Keratinocyte (primary cell): Measurements from ENCODE around the gene MEIG1.

Source experiments
- CTCF ChIP-seq, 3 experiments: IDR thresholded peaks in 1 of 3; conservative IDR thresholded peaks in 1 of 3; optimal IDR thresholded peaks in 1 of 3; 2 replicates in 2 of 3; 3 replicates in 1 of 3; pipeline versions ENCODE3 to v1.5.1; 2011; ENCODE audit warnings: low read length in 3 of 3, mild to moderate bottlenecking in 3 of 3, moderate library complexity in 2 of 3, control low read depth in 1 of 3, inconsistent platforms in 1 of 3; ENCODE audit not compliant: insufficient read depth in 2 of 3; ENCODE audit errors: extremely low read depth in 1 of 3
- EZH2 ChIP-seq: IDR thresholded peaks from one replicate; pipeline ENCODE4 v1.6.1; 2012; ENCODE audit warnings: inconsistent platforms, mild to moderate bottlenecking, low read length, moderate library complexity

- TF ChIP-seq CTCF (optimal IDR thresholded peaks at IDR 0.05 in 1 of 3, IDR thresholded peaks at IDR 0.05 in 1 of 3, conservative IDR thresholded peaks at IDR 0.05 in 1 of 3; ENCODE audit: extremely low read depth in 1 of 3, insufficient read depth in 2 of 3, low read length in 3 of 3) (no peak), EZH2 (no peak)
Measured at GRCh38 chr10:14925268-14925667, 33.9 kb upstream of the MEIG1 start.
